ENCODE measurements around the gene BMPR1B. TPM values are rescaled to one million over a fixed set of nuclear protein-coding genes. Genes with fewer than 3 reads are reported as not detected.
A peak's percentile ranks its signal among the peaks of the same experiment; 100 is the strongest.

Gene BMPR1B
- total RNA-seq, 2 experiments from 2014 or later = not detected

- ChIA-PET CTCF (no interaction called here), POLR2A (no interaction called here)
- H3K27me3 Mint-ChIP-seq = peaks cover 2% of the 10 kb centered on the region
- H3K9me3 Mint-ChIP-seq (ENCODE audit: low read depth) = peaks cover 2% of the 10 kb centered on the region
- no peak overlapping the region for H3K4me3 Mint-ChIP-seq
- intact Hi-C loops (cut with DNase I, micrococcal nuclease) = no loop called here
- H3K27ac Mint-ChIP-seq = no peak overlapping the region
- DNase-seq (no peak), ATAC-seq (no peak)
- no peaks in the 10 kb centered on the region for H3K4me1 Mint-ChIP-seq
- no peaks in the 10 kb centered on the region for H3K36me3 Mint-ChIP-seq (ENCODE audit: low read depth)
Observed at GRCh38 chr4:94890579-94890978, 132.8 kb downstream of the BMPR1B start.

- H3K27ac Mint-ChIP-seq = no peak overlapping the region
Observed at GRCh38 chr4:94892051-94892450, 134.3 kb downstream of the BMPR1B start.

DNA sequence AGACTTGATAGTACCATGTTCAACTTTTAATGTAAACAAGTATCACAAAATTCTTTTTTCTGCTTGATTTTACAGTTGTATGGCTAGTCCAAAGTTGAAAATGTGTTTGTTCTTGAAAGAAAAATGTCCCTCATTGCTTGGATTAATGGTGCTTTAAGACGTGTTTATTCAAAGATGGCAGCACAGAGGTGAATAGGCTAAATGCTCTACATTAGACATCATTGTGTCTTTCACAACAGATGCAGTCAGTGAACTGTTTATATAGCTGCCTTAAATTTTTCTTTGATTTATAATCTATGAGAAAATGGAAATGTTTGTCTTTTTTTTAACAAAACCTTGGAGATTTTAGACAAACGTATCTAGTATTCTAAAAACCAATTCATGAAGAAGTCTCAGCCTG, 137.3 kb downstream of the BMPR1B start:
- ATAC-seq = no peak
- ChIA-PET POLR2A (no interaction called here), CTCF (interaction anchor here (0.8 kb wide), 1 partner anchor 12 kb away, joined by 3 read pairs; no protein-coding TSS in a partner anchor)
- H3K4me1 Mint-ChIP-seq = no peaks in the 10 kb centered on the region
- no peaks in the 10 kb centered on the region for H3K27me3 Mint-ChIP-seq
- no peaks in the 10 kb centered on the region for H3K36me3 Mint-ChIP-seq (ENCODE audit: low read depth)
- DNase-seq = no peak
- no peaks in the 10 kb centered on the region for H3K9me3 Mint-ChIP-seq (ENCODE audit: low read depth)
- no peak overlapping the region for H3K4me3 Mint-ChIP-seq
- intact Hi-C loops (cut with DNase I, micrococcal nuclease) = no loop called here
- H3K27ac Mint-ChIP-seq = no peak overlapping the region

More at GRCh38 chr4:94892051-94892450, 134.3 kb downstream of the BMPR1B start:
- DNase-seq (no peak), ATAC-seq (no peak)
- Mint-ChIP-seq H3K9me3 (ENCODE audit: low read depth) (peaks cover 2% of the 10 kb centered on the region), H3K4me1 (no peaks in the 10 kb centered on the region), H3K27me3 (no peaks in the 10 kb centered on the region), H3K4me3 (no peak overlapping the region), H3K36me3 (ENCODE audit: low read depth) (no peaks in the 10 kb centered on the region)
- ChIA-PET CTCF (no interaction called here), POLR2A (interaction anchor here (0.6 kb wide), 1 partner anchor 38 kb away, joined by 3 read pairs; no protein-coding TSS in a partner anchor)
- intact Hi-C loops (cut with DNase I, micrococcal nuclease) = no loop called here

- H3K27me3 Mint-ChIP-seq = no peaks in the 10 kb centered on the region
- DNase-seq (no peak), ATAC-seq (no peak)
- H3K27ac Mint-ChIP-seq = no peak overlapping the region
- no peaks in the 10 kb centered on the region for H3K4me1 Mint-ChIP-seq
- intact Hi-C loops (cut with DNase I, micrococcal nuclease) = no loop called here
- H3K9me3 Mint-ChIP-seq (ENCODE audit: low read depth) = no peaks in the 10 kb centered on the region
- no peak overlapping the region for H3K4me3 Mint-ChIP-seq
- H3K36me3 Mint-ChIP-seq (ENCODE audit: low read depth) = no peaks in the 10 kb centered on the region
- ChIA-PET POLR2A (no interaction called here), CTCF (no interaction called here)
Observed at GRCh38 chr4:94897023-94897422, 139.3 kb downstream of the BMPR1B start.

DNA sequence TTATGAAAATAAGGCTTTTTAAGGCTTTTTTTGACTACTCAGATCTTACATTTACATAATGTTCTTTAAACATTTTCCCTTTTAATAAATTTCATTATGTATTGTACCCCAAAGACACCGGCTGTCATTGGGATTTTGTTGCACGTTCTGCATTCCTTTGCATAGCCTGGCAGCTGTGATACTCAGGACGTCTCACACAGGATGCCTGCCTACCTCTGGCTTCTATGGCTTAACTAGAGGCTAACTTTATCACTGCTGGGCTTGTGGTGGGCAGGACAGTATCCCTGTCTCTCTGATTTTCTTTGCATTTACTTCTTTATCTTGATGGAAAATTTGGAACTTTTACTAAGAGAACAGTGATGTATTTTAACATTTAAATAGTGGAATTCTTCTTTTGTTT, 147.8 kb downstream of the BMPR1B start:
- CTCF ChIA-PET = no interaction called here

DNA sequence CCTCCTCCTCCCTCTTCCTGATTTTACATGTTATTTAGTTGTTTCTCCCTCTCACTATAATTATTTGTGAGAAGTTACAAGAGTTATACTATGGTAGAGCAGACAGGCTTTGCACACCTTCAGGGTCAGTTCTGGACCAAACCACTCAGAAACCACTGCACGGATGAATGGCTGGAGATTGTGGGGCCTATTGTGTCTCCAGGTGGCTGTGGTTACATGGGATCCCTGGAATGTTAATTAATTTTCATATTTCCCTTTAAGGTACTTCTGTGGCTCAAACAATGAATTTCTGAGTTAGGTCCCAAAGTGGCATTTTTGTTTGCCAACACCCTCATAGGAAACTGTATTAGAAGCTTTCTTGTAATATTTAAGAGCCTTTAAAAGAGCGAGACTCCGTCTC, 151.9 kb downstream of the BMPR1B start:
- Mint-ChIP-seq H3K9me3 (ENCODE audit: low read depth) (no peaks in the 10 kb centered on the region), H3K36me3 (ENCODE audit: low read depth) (no peaks in the 10 kb centered on the region), H3K4me3 (no peak overlapping the region), H3K27ac (no peak overlapping the region), H3K27me3 (peaks cover 1% of the 10 kb centered on the region), H3K4me1 (peaks cover 14% of the 10 kb centered on the region)
- ATAC-seq = no peak
- ChIA-PET POLR2A (no interaction called here), CTCF (no interaction called here)
- intact Hi-C loops (cut with DNase I, micrococcal nuclease) = no loop called here
- no peak for DNase-seq

More for the DNA sequence above, 147.8 kb downstream of the BMPR1B start:
- no peaks in the 10 kb centered on the region for H3K9me3 Mint-ChIP-seq (ENCODE audit: low read depth)
- H3K36me3 Mint-ChIP-seq (ENCODE audit: low read depth) = no peaks in the 10 kb centered on the region
- peaks cover 1% of the 10 kb centered on the region for H3K27me3 Mint-ChIP-seq
- DNase-seq = no peak
- no peak overlapping the region for H3K4me3 Mint-ChIP-seq
- intact Hi-C loops (cut with DNase I, micrococcal nuclease) = no loop called here
- no peak overlapping the region for H3K27ac Mint-ChIP-seq
- no peak for ATAC-seq
- POLR2A ChIA-PET = no interaction called here
- no peaks in the 10 kb centered on the region for H3K4me1 Mint-ChIP-seq

DNA sequence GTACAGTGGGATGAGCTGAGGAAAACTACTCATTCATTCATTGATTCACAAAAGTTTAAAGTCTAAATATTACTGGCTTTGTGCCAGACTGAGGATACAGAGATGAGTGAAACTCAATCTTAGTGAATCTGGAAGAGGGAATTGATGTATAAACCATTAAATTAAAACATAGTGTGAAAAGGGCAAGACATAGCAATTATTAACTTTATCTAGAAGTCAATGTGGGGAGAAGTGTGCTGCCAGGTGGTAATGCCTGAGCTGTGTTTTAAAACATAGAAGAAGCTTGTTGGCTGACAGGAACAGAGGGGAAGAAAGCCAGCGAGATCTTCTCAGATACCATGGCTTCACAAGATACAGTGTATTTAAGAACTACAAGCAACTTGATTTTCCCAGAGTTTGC, 153.4 kb downstream of the BMPR1B start:
- H3K27ac Mint-ChIP-seq = no peak overlapping the region
- no peak for ATAC-seq
- intact Hi-C loops (cut with DNase I, micrococcal nuclease) = no loop called here
- peaks cover 14% of the 10 kb centered on the region for H3K4me1 Mint-ChIP-seq
- H3K36me3 Mint-ChIP-seq (ENCODE audit: low read depth) = no peaks in the 10 kb centered on the region
- H3K9me3 Mint-ChIP-seq (ENCODE audit: low read depth) = peaks cover 3% of the 10 kb centered on the region
- DNase-seq = no peak
- peaks cover 1% of the 10 kb centered on the region for H3K27me3 Mint-ChIP-seq
- no peak overlapping the region for H3K4me3 Mint-ChIP-seq
- CTCF ChIA-PET = no interaction called here
- POLR2A ChIA-PET = no interaction called here

- peaks cover 14% of the 10 kb centered on the region for H3K4me1 Mint-ChIP-seq
- no peak overlapping the region for H3K4me3 Mint-ChIP-seq
- POLR2A ChIA-PET = no interaction called here
- ATAC-seq = no peak
- intact Hi-C loops (cut with DNase I, micrococcal nuclease) = no loop called here
- CTCF ChIA-PET = no interaction called here
- H3K36me3 Mint-ChIP-seq (ENCODE audit: low read depth) = no peaks in the 10 kb centered on the region
- no peak overlapping the region for H3K27ac Mint-ChIP-seq
- no peak for DNase-seq
- no peaks in the 10 kb centered on the region for H3K27me3 Mint-ChIP-seq
- peaks cover 10% of the 10 kb centered on the region for H3K9me3 Mint-ChIP-seq (ENCODE audit: low read depth)
Observed at GRCh38 chr4:94912606-94913005, 154.9 kb downstream of the BMPR1B start.

DNA sequence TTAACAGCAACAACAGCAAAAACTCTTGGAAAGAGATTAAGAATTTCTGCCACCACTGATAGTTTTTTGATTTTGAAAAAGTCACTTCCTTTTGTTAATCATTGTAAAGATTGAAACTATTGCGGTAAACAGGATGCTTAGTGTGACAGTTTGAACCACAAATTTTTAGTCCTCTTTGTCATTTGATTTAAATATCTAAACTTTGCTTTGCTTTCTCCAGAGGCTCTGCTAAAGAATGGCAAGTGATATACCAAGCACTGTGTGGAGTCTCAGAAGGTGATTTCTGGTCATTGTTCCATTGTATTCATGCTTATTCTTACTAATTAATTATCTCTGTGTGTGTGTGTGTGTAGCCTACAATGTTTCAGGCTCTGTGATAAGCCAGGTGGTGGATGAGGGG, 155.6 kb downstream of the BMPR1B start:
- Mint-ChIP-seq H3K36me3 (ENCODE audit: low read depth) (no peaks in the 10 kb centered on the region), H3K4me1 (peaks cover 14% of the 10 kb centered on the region), H3K9me3 (ENCODE audit: low read depth) (peaks cover 13% of the 10 kb centered on the region), H3K27ac (no peak overlapping the region), H3K4me3 (no peak overlapping the region), H3K27me3 (no peaks in the 10 kb centered on the region)
- POLR2A ChIA-PET = no interaction called here
- CTCF ChIA-PET = interaction anchor here (1.0 kb wide), 1 partner anchor 57 kb away, joined by 3 read pairs; no protein-coding TSS in a partner anchor
- no peak for DNase-seq
- intact Hi-C loops (cut with DNase I, micrococcal nuclease) = no loop called here
- peak; percentile 30 for ATAC-seq

DNA sequence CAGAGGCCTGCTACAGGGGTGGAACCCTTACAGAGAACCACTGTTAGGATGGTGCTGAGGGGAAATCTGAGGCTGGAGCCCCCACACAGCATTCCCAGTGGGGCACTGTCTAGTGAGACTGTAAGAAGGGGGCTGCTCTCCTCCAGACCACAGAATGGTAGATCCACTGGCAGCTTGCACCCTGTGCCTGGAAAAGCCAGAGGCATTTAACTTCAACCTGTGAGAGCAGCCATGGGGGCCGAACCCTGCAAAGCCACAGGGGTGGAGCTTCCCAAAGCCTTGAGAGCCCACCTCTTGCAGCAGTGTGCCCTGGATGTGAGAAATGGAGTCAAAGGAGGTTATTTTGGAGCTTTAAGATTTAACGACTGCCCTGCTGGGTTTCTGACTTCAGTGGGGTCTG, 159.4 kb downstream of the BMPR1B start:
- intact Hi-C loops (cut with DNase I, micrococcal nuclease) = no loop called here
- H3K4me1 Mint-ChIP-seq = peaks cover 14% of the 10 kb centered on the region
- peaks cover 13% of the 10 kb centered on the region for H3K9me3 Mint-ChIP-seq (ENCODE audit: low read depth)
- ChIA-PET POLR2A (no interaction called here), CTCF (no interaction called here)
- H3K36me3 Mint-ChIP-seq (ENCODE audit: low read depth) = no peaks in the 10 kb centered on the region
- no peak for ATAC-seq
- no peak for DNase-seq
- H3K4me3 Mint-ChIP-seq = no peak overlapping the region
- H3K27ac Mint-ChIP-seq = no peak overlapping the region
- H3K27me3 Mint-ChIP-seq = no peaks in the 10 kb centered on the region

DNA sequence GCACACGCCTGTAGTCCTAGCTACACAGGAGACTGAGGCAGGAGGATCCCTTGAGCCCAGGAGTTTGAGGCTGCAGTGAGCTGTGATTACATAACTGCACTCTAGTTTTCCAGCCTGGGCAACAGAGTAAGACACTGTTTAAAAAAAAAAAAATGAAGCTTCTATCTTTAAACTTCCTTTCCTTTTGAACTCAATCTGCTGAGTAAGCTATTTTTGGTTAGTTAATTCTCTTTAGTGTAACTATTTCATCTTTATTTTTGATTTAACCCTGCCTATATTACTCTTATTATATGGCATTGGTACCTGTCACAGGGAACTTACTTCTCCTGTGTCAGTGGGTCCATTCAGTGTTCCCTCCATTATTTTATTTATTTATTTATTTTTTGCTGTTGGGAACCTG, 160.8 kb downstream of the BMPR1B start:
- Mint-ChIP-seq H3K9me3 (ENCODE audit: low read depth) (peaks cover 13% of the 10 kb centered on the region), H3K36me3 (ENCODE audit: low read depth) (no peaks in the 10 kb centered on the region), H3K27me3 (no peaks in the 10 kb centered on the region), H3K27ac (no peak overlapping the region), H3K4me3 (no peak overlapping the region), H3K4me1 (peaks cover 6% of the 10 kb centered on the region)
- ChIA-PET CTCF (no interaction called here), POLR2A (no interaction called here)
- DNase-seq (no peak), ATAC-seq (no peak)
- intact Hi-C loops (cut with DNase I, micrococcal nuclease) = no loop called here

- ChIA-PET CTCF (no interaction called here), POLR2A (no interaction called here)
- Mint-ChIP-seq H3K4me3 (no peak overlapping the region), H3K9me3 (ENCODE audit: low read depth) (peaks cover 13% of the 10 kb centered on the region), H3K36me3 (ENCODE audit: low read depth) (no peaks in the 10 kb centered on the region), H3K27me3 (no peaks in the 10 kb centered on the region), H3K4me1 (no peaks in the 10 kb centered on the region), H3K27ac (no peak overlapping the region)
- DNase-seq (no peak), ATAC-seq (no peak)
- intact Hi-C loops (cut with DNase I, micrococcal nuclease) = no loop called here
Observed at GRCh38 chr4:94920369-94920768, 162.6 kb downstream of the BMPR1B start.

DNA sequence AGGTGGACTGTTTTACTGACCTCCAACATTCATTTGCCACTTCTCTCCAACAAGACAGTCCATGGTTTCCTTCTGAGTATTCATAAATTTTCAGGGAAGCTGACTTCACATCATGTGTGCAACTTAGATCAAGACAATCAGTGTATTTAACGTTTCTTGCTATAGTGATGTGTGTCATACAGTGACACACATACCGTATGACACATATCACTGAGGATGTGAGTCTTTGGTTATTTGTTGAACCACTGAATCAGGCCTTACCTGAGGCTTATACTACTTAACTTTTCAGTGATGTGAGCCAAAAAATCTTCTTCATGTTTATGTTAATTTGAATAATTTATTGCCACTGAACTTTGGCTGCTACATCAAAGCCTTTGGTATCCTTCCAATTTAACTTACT, 166.8 kb downstream of the BMPR1B start:
- H3K27me3 Mint-ChIP-seq = no peaks in the 10 kb centered on the region
- H3K36me3 Mint-ChIP-seq (ENCODE audit: low read depth) = no peaks in the 10 kb centered on the region
- H3K9me3 Mint-ChIP-seq (ENCODE audit: low read depth) = no peaks in the 10 kb centered on the region
- no peaks in the 10 kb centered on the region for H3K4me1 Mint-ChIP-seq
- POLR2A ChIA-PET = no interaction called here
- intact Hi-C loops (cut with DNase I, micrococcal nuclease) = loop anchor here in 1 of 2 experiments (1.0 kb wide), 1 partner anchor 11 kb away; no protein-coding TSS in a partner anchor
- no peak overlapping the region for H3K27ac Mint-ChIP-seq
- no peak for DNase-seq
- CTCF ChIA-PET = no interaction called here
- H3K4me3 Mint-ChIP-seq = no peak overlapping the region
- ATAC-seq = no peak
